Measurements from ENCODE around the gene UPK2.

Gene UPK2

DNA sequence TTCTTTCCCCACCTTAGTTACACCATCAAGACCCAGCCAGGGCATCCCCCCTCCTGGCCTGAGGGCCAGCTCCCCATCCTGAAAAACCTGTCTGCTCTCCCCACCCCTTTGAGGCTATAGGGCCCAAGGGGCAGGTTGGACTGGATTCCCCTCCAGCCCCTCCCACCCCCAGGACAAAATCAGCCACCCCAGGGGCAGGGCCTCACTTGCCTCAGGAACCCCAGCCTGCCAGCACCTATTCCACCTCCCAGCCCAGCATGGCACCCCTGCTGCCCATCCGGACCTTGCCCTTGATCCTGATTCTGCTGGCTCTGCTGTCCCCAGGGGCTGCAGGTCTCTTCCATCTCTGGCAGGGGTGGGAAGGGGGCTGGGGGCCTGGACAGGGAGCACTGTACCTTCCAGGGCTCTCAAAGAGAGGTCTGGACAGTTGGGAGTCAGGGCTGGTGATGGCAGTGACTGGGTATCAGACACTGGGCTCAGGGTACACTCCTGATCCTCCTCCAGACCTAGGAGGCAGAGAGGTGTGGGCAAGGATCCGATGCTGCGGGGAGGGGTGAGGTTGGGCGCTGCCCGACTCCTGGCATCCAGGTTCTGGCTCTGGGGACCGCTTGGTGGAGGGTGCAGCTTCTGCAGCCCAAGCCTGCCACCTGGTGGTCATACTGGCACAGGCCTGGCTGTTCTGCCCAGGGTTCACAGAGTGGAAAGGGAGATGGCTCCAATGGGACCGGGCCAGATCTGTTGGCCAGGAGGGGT is at the start of gene UPK2:
Gene UPK2 (plus strand): TSS at position 205 of the 753 bp plus-strand sequence. CDS start 53 bp downstream, at position 258.
- peak; percentile 36 for DNase-seq

DNA sequence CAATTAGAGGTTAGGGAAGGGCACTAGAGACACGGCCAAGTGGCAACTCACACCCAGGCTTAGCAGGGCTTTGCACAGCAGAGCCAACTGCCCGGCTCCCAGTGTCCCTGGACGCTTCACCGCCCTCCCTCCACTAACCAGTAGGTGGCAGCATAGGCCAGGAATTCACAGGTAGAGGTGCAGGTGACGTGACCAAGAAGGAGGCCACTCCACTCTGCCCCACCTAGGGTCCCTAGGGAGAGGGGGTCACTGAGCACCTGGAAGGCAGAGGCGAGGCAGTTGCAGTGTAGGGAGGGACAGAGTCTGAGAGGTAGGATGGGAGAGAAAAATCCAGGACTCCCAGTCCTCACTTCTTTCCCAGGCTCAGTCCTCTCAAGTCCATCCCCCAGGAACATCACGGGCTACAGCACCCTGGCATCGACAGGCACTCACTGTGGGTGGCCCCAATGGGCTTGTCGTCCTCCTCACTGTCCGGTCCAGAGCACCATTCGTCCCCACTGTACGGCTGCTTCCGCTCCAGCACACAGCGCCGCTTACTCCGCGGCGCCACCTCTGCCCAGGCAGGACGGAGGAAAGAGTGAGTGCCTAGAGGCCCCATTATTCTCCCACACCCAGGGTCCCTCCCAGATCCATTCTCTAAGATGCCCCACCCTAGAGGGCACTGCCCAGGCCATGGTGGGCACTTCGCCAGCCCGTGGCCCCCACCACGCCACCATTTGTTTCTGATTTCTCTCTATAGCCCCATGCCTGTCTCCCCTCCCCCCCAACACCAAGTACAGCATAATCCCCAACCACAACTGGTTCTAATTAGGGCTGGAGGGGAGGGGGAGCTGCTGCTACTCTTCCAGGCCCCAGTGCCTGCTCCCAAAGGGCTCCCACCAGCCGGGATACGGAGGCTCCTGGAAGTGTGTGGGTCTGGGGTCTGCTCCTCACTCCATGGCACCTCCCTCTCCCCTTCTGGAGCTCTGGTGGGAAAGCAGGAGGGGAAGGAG is 48.8 kb upstream of the UPK2 start:
- DNase-seq = peak; percentile 40

- DNase-seq = no peak
Measured at GRCh38 chr11:118908264-118908663, 47.8 kb upstream of the UPK2 start.

DNA sequence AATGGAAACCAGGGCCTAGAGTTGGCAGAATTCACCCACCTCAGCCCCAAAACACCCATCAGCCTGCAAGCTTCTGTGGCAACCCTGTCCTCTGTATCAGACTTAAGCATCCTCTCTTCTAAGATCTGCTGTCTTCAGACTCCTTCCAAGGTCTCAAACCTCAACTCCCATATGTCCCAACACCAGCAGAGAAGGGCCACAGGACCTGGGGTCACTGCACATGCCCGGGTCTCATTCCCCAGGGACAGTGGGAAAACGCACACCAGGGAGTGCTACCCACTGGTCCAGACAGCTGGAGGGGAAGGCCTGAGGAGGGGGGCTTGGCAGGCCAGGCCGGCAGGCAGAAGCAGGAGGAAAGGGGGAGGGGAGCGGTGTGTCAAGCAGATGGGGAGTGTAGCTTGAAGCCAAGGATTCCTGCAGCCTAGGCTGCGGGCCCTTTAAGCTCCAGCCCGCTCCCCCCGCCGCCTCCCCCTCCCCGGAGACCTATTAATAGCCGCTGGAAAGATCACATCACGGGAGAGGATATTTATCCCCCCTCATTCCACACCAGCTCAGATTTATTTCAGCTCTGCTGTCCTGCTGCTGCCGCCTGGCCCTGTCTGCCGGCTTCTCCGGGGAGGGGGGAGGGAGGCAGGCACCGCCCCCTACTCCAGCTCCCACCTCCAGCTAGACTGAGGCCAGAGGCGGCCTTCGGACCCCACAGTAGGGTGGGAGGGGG is 47.0 kb upstream of the UPK2 start:
- DNase-seq = peak; percentile 82

DNA sequence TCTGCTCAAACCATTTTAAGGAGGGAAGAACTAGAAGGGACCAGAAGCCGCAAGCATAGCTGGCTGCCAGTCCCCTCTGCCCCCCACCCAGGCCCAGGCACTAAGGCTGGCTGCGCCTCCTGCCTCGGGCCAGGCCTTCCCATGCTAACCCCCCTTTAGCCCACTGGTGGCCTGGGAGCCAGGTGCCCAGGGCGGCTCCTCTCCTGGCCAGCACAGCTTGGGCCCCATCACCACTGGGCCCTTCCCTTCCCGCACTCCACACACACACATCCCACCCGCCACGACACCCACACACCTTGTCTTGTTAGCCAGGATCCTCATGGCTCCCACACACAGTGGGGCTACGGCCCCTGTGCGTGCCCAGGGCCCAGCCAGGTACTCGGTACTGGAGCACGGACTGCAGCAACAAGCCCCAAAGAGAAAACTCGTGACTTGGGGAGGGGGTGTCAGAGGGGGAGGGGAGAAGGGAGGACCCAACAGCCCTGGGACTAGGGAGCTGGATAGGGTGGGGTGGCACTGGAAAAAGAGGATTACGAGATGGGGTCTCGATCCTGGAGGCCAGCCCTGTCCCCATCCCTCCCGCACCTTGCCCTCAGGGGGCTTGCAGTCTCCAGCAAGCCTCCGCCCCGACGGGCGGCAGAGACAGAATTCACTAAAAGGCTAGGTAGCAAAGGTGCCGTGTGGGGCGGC is 46.3 kb upstream of the UPK2 start:
- DNase-seq = no peak

GRCh38 chr11:118910309-118911112 is 45.6 kb upstream of the UPK2 start:
- DNase-seq = no peak

GRCh38 chr11:118911113-118911879 is 44.8 kb upstream of the UPK2 start:
- DNase-seq = no peak

- DNase-seq = no peak
Measured at GRCh38 chr11:118911880-118912741, 44.0 kb upstream of the UPK2 start.

GRCh38 chr11:118912742-118913410 is 43.2 kb upstream of the UPK2 start:
- no peak for DNase-seq

DNA sequence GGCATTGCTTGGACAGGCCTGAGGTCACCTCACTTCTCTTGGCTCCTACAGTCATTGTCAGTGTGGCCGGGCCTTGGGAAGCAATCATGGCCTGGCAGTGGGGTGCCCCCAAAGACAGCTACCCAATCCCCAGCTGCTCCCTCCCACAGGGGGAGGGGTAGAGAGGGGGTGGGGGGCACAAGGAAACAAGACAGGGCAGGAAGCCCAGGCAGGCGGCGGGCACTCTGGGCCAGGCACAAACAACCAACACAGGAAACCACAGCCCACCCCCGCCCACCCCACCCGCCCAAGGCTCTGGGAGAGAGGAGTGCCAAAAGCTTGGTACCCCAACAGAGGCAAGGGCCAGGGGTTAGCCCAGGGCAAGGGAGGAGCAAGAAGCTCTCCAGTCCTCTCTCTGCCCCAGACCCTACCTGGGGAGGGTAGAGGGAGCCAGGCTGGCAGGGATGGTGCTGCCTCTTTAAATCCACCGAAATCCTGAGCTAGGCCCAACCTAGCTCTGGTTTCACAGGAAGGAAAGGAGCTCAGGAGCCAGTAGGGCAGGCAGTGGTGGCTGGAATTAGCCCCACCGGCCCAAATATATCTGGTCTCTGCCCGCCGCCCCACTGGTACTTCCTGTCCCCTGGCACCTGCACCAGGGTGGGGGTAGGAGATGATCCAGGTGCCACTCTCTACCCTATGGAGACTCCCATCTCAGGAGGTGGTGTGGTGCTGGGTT is 42.5 kb upstream of the UPK2 start:
- no peak for DNase-seq

GRCh38 chr11:118914178-118914918 is 41.8 kb upstream of the UPK2 start:
- no peak for DNase-seq

DNA sequence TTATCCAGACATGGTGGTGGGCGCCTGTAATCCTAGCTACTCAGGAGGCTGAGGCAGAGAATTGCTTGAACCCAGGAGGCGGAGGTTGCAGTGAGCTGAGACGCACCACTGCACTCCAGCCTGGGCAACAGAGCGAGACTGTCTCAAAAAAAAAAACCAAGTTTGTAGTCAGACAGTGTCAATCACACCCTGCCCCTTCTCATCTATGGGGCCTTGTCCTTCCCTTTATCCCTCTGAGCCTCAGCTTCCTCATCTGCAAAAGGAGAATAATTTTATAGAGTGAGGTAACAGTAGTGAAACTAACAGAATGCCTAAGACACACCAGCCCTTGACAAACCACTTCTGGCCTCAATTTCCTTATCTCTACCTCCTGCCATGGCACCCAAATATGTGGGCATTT is 41.1 kb upstream of the UPK2 start:
- DNase-seq = no peak

- no peak for DNase-seq
Measured at GRCh38 chr11:118915396-118915795, 40.7 kb upstream of the UPK2 start.

DNA sequence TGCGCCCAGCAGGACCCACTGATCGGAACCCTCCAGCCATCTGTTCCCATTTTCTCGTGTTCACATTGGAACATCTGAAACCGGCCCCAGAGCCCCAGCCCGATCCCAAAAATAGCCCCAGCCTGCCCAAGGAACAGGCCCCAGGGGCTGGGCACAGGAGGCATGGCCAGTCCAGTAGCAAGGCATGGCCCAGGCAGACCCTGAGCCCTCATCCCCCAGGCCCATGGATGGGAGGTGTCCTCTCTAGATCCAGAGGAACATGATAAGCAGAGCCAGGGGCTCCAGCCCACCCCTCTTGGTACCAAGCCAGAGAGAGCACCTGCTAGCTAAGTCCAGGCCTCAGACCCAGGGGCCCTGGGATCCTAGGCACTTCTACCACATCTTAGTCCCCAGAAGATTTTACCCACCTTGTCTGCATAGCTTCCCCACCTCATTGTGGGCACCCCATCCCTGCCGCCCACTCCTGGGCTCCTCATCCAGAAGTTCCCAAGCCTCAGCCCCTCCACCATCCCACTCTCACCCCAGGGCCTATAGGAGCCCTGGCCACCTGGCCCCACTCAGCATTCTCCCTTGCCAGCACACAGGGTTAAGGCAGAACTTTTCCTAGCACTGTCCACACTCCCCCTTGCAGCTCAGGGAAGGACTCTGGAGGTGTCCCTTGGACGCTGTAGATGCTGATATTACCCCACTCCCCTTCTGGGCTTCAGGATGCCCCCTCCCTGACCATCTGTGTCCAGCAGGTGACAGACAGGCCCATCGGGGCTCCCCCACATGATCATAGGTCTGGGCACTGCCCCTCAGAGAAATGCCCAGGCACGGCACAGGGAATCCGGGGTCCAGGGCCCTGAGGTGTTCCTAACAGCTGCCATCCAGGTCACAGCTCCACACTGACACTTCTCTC is 39.9 kb upstream of the UPK2 start:
- DNase-seq = no peak

GRCh38 chr11:118916842-118917388 is 39.2 kb upstream of the UPK2 start:
- DNase-seq = no peak

DNA sequence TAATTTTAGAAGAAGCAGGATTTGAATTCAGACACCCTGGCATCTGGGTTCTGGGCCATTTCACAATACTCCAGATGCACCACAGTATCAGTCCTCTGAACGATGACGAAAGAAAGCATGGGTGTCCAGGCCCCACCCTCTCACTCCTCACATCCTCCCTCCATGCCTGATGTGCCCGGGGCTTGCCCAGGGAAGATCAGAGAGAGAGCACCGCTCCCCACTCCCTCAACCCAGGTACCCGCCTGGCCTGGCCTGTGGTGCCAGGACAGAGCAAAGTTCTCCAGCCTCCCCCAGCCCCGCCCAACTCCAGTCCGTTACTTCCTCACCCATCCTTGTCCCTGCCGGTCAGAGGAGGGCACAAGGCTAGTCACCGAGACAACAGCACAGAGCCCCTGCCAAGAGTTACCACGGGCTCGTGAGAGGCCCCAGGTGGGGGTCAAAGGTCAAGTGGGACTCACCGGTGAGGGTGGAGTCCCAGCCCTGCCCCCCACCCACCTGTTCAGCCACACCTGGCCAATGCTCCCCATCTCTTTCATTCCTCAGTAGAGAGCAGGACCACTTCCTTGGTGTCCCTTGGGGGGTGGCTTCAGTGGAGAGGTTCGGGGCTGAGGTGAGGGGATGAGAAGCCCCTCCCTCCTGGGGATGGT is 38.5 kb upstream of the UPK2 start:
- DNase-seq = no peak
